ENCODE data around the gene PCK2.

DNA sequence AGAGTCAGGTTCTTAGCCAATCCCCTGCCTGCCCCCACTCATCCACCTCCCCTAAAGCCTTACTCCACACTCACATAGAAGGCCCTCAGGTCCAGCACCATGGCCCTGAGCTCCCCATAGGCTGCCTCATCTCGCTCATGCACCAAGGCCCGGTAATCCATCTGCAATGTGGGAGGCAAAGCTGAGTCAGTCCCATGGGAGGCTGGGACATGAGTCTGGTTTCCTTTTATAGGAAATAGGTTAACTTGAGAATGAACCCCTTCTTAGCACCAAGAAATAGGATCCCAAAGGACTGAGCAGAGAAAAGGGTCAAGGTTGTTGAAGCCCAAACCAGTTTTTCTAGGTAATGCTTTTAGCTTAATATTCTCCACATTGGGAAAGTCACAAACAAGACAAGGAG is 49.4 kb downstream of the PCK2 start:
- TF ChIP-seq, protein P1, sequence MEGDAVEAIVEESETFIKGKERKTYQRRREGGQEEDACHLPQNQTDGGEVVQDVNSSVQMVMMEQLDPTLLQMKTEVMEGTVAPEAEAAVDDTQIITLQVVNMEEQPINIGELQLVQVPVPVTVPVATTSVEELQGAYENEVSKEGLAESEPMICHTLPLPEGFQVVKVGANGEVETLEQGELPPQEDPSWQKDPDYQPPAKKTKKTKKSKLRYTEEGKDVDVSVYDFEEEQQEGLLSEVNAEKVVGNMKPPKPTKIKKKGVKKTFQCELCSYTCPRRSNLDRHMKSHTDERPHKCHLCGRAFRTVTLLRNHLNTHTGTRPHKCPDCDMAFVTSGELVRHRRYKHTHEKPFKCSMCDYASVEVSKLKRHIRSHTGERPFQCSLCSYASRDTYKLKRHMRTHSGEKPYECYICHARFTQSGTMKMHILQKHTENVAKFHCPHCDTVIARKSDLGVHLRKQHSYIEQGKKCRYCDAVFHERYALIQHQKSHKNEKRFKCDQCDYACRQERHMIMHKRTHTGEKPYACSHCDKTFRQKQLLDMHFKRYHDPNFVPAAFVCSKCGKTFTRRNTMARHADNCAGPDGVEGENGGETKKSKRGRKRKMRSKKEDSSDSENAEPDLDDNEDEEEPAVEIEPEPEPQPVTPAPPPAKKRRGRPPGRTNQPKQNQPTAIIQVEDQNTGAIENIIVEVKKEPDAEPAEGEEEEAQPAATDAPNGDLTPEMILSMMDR (IDR thresholded peaks at IDR 0.05; ENCODE audit: control extremely low read depth in 1 of 3, insufficient read depth in 1 of 3, low read depth in 1 of 3, low read length in 3 of 3): no peak
- TF ChIP-seq KDM5A (IDR thresholded peaks at IDR 0.05; ENCODE audit: low read length) (no peak), SRF (IDR thresholded peaks at IDR 0.05; ENCODE audit: low read depth, low read length) (no peak), POLR2A (IDR thresholded peaks at IDR 0.05; ENCODE audit: control extremely low read depth in 1 of 2, low read depth in 2 of 2, low read length in 2 of 2) (no peak), YY1 (IDR thresholded peaks at IDR 0.05; ENCODE audit: low read depth, low read length) (no peak), POLR2AphosphoS5 (IDR thresholded peaks at IDR 0.05; ENCODE audit: low read depth, low read length) (no peak), EZH2 (IDR thresholded peaks at IDR 0.05; ENCODE audit: low read depth, low read length, severe bottlenecking) (no peak), RXRA (IDR thresholded peaks at IDR 0.05; ENCODE audit: insufficient read depth, low read depth, low read length) (no peak), EP300 (IDR thresholded peaks at IDR 0.05; ENCODE audit: borderline replicate concordance in 1 of 2, low read depth in 2 of 2, low read length in 2 of 2) (no peak), PHF8 (conservative IDR thresholded peaks at IDR 0.05; ENCODE audit: low read depth, low read length) (no peak), RAD21 (IDR thresholded peaks at IDR 0.05 in 1 of 2, conservative IDR thresholded peaks at IDR 0.05 in 1 of 2; ENCODE audit: low read depth in 2 of 2, low read length in 2 of 2) (no peak), SUZ12 (IDR thresholded peaks at IDR 0.05; ENCODE audit: low read length) (no peak)
- TF ChIP-seq, protein P2, sequence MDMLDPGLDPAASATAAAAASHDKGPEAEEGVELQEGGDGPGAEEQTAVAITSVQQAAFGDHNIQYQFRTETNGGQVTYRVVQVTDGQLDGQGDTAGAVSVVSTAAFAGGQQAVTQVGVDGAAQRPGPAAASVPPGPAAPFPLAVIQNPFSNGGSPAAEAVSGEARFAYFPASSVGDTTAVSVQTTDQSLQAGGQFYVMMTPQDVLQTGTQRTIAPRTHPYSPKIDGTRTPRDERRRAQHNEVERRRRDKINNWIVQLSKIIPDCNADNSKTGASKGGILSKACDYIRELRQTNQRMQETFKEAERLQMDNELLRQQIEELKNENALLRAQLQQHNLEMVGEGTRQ (IDR thresholded peaks at IDR 0.05; ENCODE audit: low read length): no peak
- TF ChIP-seq, protein P3, sequence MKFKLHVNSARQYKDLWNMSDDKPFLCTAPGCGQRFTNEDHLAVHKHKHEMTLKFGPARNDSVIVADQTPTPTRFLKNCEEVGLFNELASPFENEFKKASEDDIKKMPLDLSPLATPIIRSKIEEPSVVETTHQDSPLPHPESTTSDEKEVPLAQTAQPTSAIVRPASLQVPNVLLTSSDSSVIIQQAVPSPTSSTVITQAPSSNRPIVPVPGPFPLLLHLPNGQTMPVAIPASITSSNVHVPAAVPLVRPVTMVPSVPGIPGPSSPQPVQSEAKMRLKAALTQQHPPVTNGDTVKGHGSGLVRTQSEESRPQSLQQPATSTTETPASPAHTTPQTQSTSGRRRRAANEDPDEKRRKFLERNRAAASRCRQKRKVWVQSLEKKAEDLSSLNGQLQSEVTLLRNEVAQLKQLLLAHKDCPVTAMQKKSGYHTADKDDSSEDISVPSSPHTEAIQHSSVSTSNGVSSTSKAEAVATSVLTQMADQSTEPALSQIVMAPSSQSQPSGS (IDR thresholded peaks at IDR 0.05; ENCODE audit: low read length): no peak

Data from H1 (cell line).